ENCODE results near the gene OR9I1. TPM values are rescaled to one million over a fixed set of nuclear protein-coding genes. Genes with fewer than 3 reads are reported as not detected.

The OR9I1 gene
- polyA plus RNA-seq, 1 donor from 2014 or later, result not detected

- Histone ChIP-seq H4K20me1 (ENCODE audit: insufficient read depth) (no peaks in the 10 kb centered on the region), H3K9ac (ENCODE audit: low read length) (no peak overlapping the region), H3K36me3 (ENCODE audit: insufficient read depth, low read length) (no peaks in the 10 kb centered on the region), H3K9me2 (ENCODE audit: insufficient read depth, low read length) (no peaks in the 10 kb centered on the region), H3K9me3 (ENCODE audit: low read length) (no peaks in the 10 kb centered on the region), H3K4me2 (ENCODE audit: low read length) (no peak overlapping the region), H3K27ac (ENCODE audit: low read length) (no peak overlapping the region), H3K4me3 (ENCODE audit: low read length) (no peak overlapping the region), H3K79me2 (replicated peaks; ENCODE audit: insufficient read depth, low read length) (no peaks in the 10 kb centered on the region), H2AFZ (ENCODE audit: low read depth, low read length) (no peak overlapping the region), H3K27me3 (ENCODE audit: insufficient read depth, low read depth, low read length) (no peaks in the 10 kb centered on the region), H3F3A (ENCODE audit: insufficient read depth, low read length, poor library complexity, severe bottlenecking) (no peaks in the 10 kb centered on the region)
- TF ChIP-seq, protein P1, sequence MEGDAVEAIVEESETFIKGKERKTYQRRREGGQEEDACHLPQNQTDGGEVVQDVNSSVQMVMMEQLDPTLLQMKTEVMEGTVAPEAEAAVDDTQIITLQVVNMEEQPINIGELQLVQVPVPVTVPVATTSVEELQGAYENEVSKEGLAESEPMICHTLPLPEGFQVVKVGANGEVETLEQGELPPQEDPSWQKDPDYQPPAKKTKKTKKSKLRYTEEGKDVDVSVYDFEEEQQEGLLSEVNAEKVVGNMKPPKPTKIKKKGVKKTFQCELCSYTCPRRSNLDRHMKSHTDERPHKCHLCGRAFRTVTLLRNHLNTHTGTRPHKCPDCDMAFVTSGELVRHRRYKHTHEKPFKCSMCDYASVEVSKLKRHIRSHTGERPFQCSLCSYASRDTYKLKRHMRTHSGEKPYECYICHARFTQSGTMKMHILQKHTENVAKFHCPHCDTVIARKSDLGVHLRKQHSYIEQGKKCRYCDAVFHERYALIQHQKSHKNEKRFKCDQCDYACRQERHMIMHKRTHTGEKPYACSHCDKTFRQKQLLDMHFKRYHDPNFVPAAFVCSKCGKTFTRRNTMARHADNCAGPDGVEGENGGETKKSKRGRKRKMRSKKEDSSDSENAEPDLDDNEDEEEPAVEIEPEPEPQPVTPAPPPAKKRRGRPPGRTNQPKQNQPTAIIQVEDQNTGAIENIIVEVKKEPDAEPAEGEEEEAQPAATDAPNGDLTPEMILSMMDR (IDR thresholded peaks at IDR 0.05; ENCODE audit: poor library complexity, severe bottlenecking), result no peak
- no peak for TF ChIP-seq RAD21 (conservative IDR thresholded peaks at IDR 0.05)
These were observed 57.6 kb downstream of the OR9I1 start for GRCh38 chr11:58067685-58068084.

Other genes starting within 250 kb of the OR9I1 start
- gene OR9Q1, start 101.6 kb downstream of the OR9I1 start, polyA plus RNA-seq, result not detected in 2 replicates
- not detected in 2 replicates for gene OR6Q1, start 94.6 kb downstream of the OR9I1 start, polyA plus RNA-seq
- gene OR9Q2, start 63.5 kb upstream of the OR9I1 start, polyA plus RNA-seq, result not detected in 2 replicates
- gene OR1S2, start 78.6 kb upstream of the OR9I1 start, polyA plus RNA-seq, result not detected in 2 replicates
- not detected in 2 replicates for gene OR1S1, start 87.2 kb upstream of the OR9I1 start, polyA plus RNA-seq
- not detected in 2 replicates for gene OR10Q1, start 103.4 kb upstream of the OR9I1 start, polyA plus RNA-seq
- gene OR10W1, start 142.7 kb upstream of the OR9I1 start, polyA plus RNA-seq, result not detected in 2 replicates
- not detected in 2 replicates for gene OR5B17, start 233.5 kb upstream of the OR9I1 start, polyA plus RNA-seq